SHP77 (cell line): ENCODE data around the gene TMEM115.

Experiments used
- DNase-seq, 2 experiments: peaks; one replicate each; lab custom pipeline; 2025; lab: John Stamatoyannopoulos, UW

The TMEM115 gene

GRCh38 chr3:50378024-50378423 is 18.7 kb upstream of the TMEM115 start:
- DNase-seq, result no peak

GRCh38 chr3:50375258-50375931 is 16.1 kb upstream of the TMEM115 start:
- no peak for DNase-seq

- no peak for DNase-seq
Observed at GRCh38 chr3:50374363-50375257, 15.3 kb upstream of the TMEM115 start.

- DNase-seq, result no peak
Observed at GRCh38 chr3:50373146-50374051, 14.1 kb upstream of the TMEM115 start.

- no peak for DNase-seq
Observed at GRCh38 chr3:50372349-50372748, 13.0 kb upstream of the TMEM115 start.

GRCh38 chr3:50371133-50371685 is 11.9 kb upstream of the TMEM115 start:
- no peak for DNase-seq

- DNase-seq, result peak; percentile 49 to 61
Observed at GRCh38 chr3:50370594-50370993, 11.3 kb upstream of the TMEM115 start.

- DNase-seq, result no peak
Observed at GRCh38 chr3:50369012-50369670, 9.8 kb upstream of the TMEM115 start.

- no peak for DNase-seq
Observed at GRCh38 chr3:50365842-50366220, 6.5 kb upstream of the TMEM115 start.

- DNase-seq, result peak; percentile 21 to 77
Observed at GRCh38 chr3:50365080-50365841, 5.9 kb upstream of the TMEM115 start.

GRCh38 chr3:50364573-50365079 is 5.3 kb upstream of the TMEM115 start:
- no peak for DNase-seq

- DNase-seq, result no peak
Observed at GRCh38 chr3:50359760-50360110, 414 bp upstream of the TMEM115 start.

GRCh38 chr3:50358355-50358910 is 888 bp downstream of the TMEM115 start:
- no peak for DNase-seq

GRCh38 chr3:50357481-50357880 is 1.8 kb downstream of the TMEM115 start:
- DNase-seq, result no peak

GRCh38 chr3:50356553-50356952 is 2.8 kb downstream of the TMEM115 start:
- no peak for DNase-seq

GRCh38 chr3:50355829-50356552 is 3.3 kb downstream of the TMEM115 start:
- DNase-seq, result no peak

GRCh38 chr3:50354850-50355249 is 4.5 kb downstream of the TMEM115 start:
- no peak for DNase-seq

GRCh38 chr3:50354186-50354764 is 5.0 kb downstream of the TMEM115 start:
- no peak for DNase-seq
